Right atrium auricular region (tissue), 2 donors: ENCODE results near the gene ATP6V1A. TPM values are rescaled to one million over a fixed set of nuclear protein-coding genes. Genes with fewer than 3 reads are reported as not detected.

Source experiments
- DNase-seq: peaks from one replicate; pipeline ENCODE4 v3.0.0-alpha.2; 2019; ENCODE audit warnings: low spot score
- H3K27ac ChIP-seq, 2 donors: fragments of 200-600 bp; sonication (generic); 1 replicate in 1 of 2; 2 replicates in 1 of 2; pipeline ENCODE4 v1.5.1; 2016 to 2019
- H3K27me3 ChIP-seq, 2 donors: fragments of 200-600 bp; sonication (generic); one replicate each; pipeline versions ENCODE4 v1.5.1 to v1.6.0; 2017 to 2019
- H3K36me3 ChIP-seq: fragments of 200-600 bp; sonication (generic); one replicate; pipeline ENCODE4 v1.5.1; 2016
- H3K4me1 ChIP-seq, 2 donors: fragments of 200-600 bp; sonication (generic); one replicate each; pipeline versions ENCODE4 v1.5.1 to v1.6.0; 2017 to 2019
- H3K4me3 ChIP-seq, 2 donors: fragments of 200-600 bp; sonication (generic); 1 replicate in 1 of 2; 2 replicates in 1 of 2; pipeline ENCODE4 v1.5.1; 2017 to 2019; ENCODE audit warnings: mild to moderate bottlenecking in 1 of 2, moderate library complexity in 1 of 2
- H3K9me3 ChIP-seq, 2 donors: fragments of 200-600 bp; sonication (generic); one replicate each; pipeline ENCODE4 v1.5.1; 2019
- CTCF ChIP-seq, 2 donors: fragments of 200-600 bp; sonication (generic); IDR thresholded peaks; one replicate each; pipeline ENCODE4 v1.5.1; 2019; ENCODE audit warnings: antibody characterized with exemption in 2 of 2
- total RNA-seq, 2 donors: library from RNA; depleted of rRNA; stranded (reverse); fragments of >200 nt; gene quantifications; one replicate each; pipeline ENCODE4 v1.1.0, GENCODE V29; 2016

ATP6V1A gene
- 10 to 100 TPM; 19.1 to 21.7 TPM for total RNA-seq

GRCh38 chr3:113746548-113747282 is at the start of gene ATP6V1A:
Gene ATP6V1A (plus strand): TSS chr3:113747035. CDS start chr3:113778754, 31,719 bp downstream.
- Histone ChIP-seq H3K4me1 (peaks cover 0 to 42% of the 10 kb centered on the region in 2 donors), H3K9me3 (no peaks in the 10 kb centered on the region)
- TF ChIP-seq CTCF (IDR thresholded peaks at IDR 0.05): no peak

GRCh38 chr3:113697500-113698090 is 49.2 kb upstream of the ATP6V1A start:
- Histone ChIP-seq H3K4me3 (peak overlapping the region; percentile 100), H3K36me3 (no peaks in the 10 kb centered on the region), H3K9me3 (no peaks in the 10 kb centered on the region), H3K27ac (peak overlapping the region; percentile 89 to 100), H3K4me1 (peaks cover 0 to 37% of the 10 kb centered on the region in 2 donors), H3K27me3 (no peaks in the 10 kb centered on the region)
- no peak for TF ChIP-seq CTCF (IDR thresholded peaks at IDR 0.05)
- no peak for DNase-seq

More at GRCh38 chr3:113746548-113747282, at the start of gene ATP6V1A:
- peak within 1 kb of the TSS; percentile 85 to 86 for H3K4me3 ChIP-seq
- H3K36me3 ChIP-seq: no peaks in the 10 kb centered on the region
- H3K27me3 ChIP-seq: no peaks in the 10 kb centered on the region
- peak within 1 kb of the TSS; percentile 97 for H3K27ac ChIP-seq
- peak; percentile 94 for DNase-seq

- no peak for TF ChIP-seq CTCF (IDR thresholded peaks at IDR 0.05)
- H3K27ac ChIP-seq: peak overlapping the region; percentile 89 to 100
- H3K4me3 ChIP-seq: peak overlapping the region in 1 of 2 donors; percentile 40
- H3K27me3 ChIP-seq: no peaks in the 10 kb centered on the region
- H3K4me1 ChIP-seq: peaks cover 0 to 37% of the 10 kb centered on the region in 2 donors
- H3K36me3 ChIP-seq: no peaks in the 10 kb centered on the region
- no peaks in the 10 kb centered on the region for H3K9me3 ChIP-seq
- no peak for DNase-seq
These were observed 48.6 kb upstream of the ATP6V1A start for GRCh38 chr3:113698213-113698742.

GRCh38 chr3:113698956-113699355 is 47.9 kb upstream of the ATP6V1A start:
- no peaks in the 10 kb centered on the region for H3K36me3 ChIP-seq
- no peaks in the 10 kb centered on the region for H3K9me3 ChIP-seq
- no peak for TF ChIP-seq CTCF (IDR thresholded peaks at IDR 0.05)
- H3K27me3 ChIP-seq: no peaks in the 10 kb centered on the region
- H3K4me3 ChIP-seq: peak overlapping the region; percentile 14 to 40
- peak overlapping the region; percentile 17 to 100 for H3K27ac ChIP-seq
- H3K4me1 ChIP-seq: peaks cover 0 to 34% of the 10 kb centered on the region in 2 donors
- no peak for DNase-seq

GRCh38 chr3:113707835-113708234 is 39.0 kb upstream of the ATP6V1A start:
- Histone ChIP-seq H3K9me3 (no peaks in the 10 kb centered on the region), H3K27me3 (no peaks in the 10 kb centered on the region), H3K4me3 (no peak overlapping the region), H3K36me3 (no peaks in the 10 kb centered on the region), H3K27ac (no peak overlapping the region), H3K4me1 (no peaks in the 10 kb centered on the region)
- TF ChIP-seq CTCF (IDR thresholded peaks at IDR 0.05): no peak
- DNase-seq: no peak
